H1 (cell line): ENCODE results near the gene ARL5C. TPM values are rescaled to one million over a fixed set of nuclear protein-coding genes. Genes with fewer than 3 reads are reported as not detected.

Experiments
- CTCF ChIA-PET: fragments of 300-600 bp; sonication (Branson Sonifier 250); formaldehyde crosslinking; loops from one replicate; lab custom pipeline; 2021; ENCODE audit not compliant: partially characterized antibody; lab: Charles Lee
- POLR2A ChIA-PET: fragments of 300-600 bp; sonication (Branson Sonifier 250); formaldehyde crosslinking; loops from one replicate; lab custom pipeline; 2021; ENCODE audit warnings: inconsistent platforms; ENCODE audit not compliant: partially characterized antibody; lab: Charles Lee
- DNase-seq, 2 experiments: peaks; one replicate each; pipeline versions ENCODE4 v3.0.0 to v3.0.0-alpha.2; 2010 to 2022; ENCODE audit warnings: low spot score in 2 of 2, low read depth in 1 of 2, mixed read lengths in 1 of 2
- FAIRE-seq: peaks from 2 replicates; lab custom pipeline; 2011; peaks lifted over from hg19 to GRCh38; lab: Jason Lieb, UNC
- H2AFZ ChIP-seq: 2 replicates; pipeline ENCODE4 v1.8.1; 2012; ENCODE audit warnings: low read length, inconsistent platforms
- H2AK5ac ChIP-seq: 2 replicates; pipeline ENCODE4 v1.6.1; 2013; ENCODE audit warnings: low read depth, low read length
- H2BK120ac ChIP-seq: replicated peaks from 2 replicates; pipeline ENCODE3; 2013; ENCODE audit warnings: low read depth, low read length, inconsistent platforms
- H2BK12ac ChIP-seq: 2 replicates; pipeline ENCODE4 v1.6.1; 2013; ENCODE audit warnings: low read depth, low read length
- H2BK15ac ChIP-seq: 2 replicates; pipeline ENCODE4 v1.6.1; 2013; ENCODE audit warnings: low read length
- H2BK20ac ChIP-seq: 2 replicates; pipeline ENCODE4 v1.6.1; 2013; ENCODE audit warnings: low read length
- H2BK5ac ChIP-seq: 2 replicates; pipeline ENCODE4 v1.6.1; 2013; ENCODE audit warnings: low read depth, low read length
- H3K14ac ChIP-seq: 2 replicates; pipeline ENCODE4 v1.6.1; 2013; ENCODE audit warnings: inconsistent platforms; ENCODE audit not compliant: insufficient read length
- H3K18ac ChIP-seq: 2 replicates; pipeline ENCODE4 v1.6.1; 2013; ENCODE audit warnings: low read length; ENCODE audit errors: extremely low read depth
- H3K23ac ChIP-seq: 2 replicates; pipeline ENCODE4 v1.6.1; 2013; ENCODE audit warnings: inconsistent platforms; ENCODE audit not compliant: insufficient read length
- H3K23me2 ChIP-seq: 2 replicates; pipeline ENCODE4 v1.6.1; 2013; ENCODE audit warnings: low read depth, low read length
- H3K27ac ChIP-seq: 2 replicates; pipeline ENCODE4 v1.6.1; 2011; ENCODE audit warnings: low read depth, low read length, inconsistent platforms
- H3K27me3 ChIP-seq, 4 experiments: replicated peaks in 1 of 4; 1 replicate in 1 of 4; 2 replicates in 3 of 4; pipeline versions ENCODE4 v1.6.1 to v1.8.1; 2011 to 2013; ENCODE audit warnings: low read length in 3 of 4, mild to moderate bottlenecking in 3 of 4, inconsistent platforms in 2 of 4, mixed read lengths in 2 of 4, moderate library complexity in 1 of 4; ENCODE audit not compliant: control insufficient read depth in 3 of 4, insufficient read depth in 3 of 4; ENCODE audit errors: extremely low read depth in 1 of 4
- H3K36me3 ChIP-seq, 4 experiments: 2 replicates each; pipeline versions ENCODE4 v1.6.1 to v1.8.1; 2011 to 2013; ENCODE audit warnings: mild to moderate bottlenecking in 4 of 4, low read length in 3 of 4, moderate library complexity in 2 of 4, control low read depth in 1 of 4, inconsistent platforms in 1 of 4; ENCODE audit not compliant: insufficient read depth in 4 of 4, control insufficient read depth in 2 of 4
- H3K4ac ChIP-seq: replicated peaks from 2 replicates; pipeline ENCODE3; 2013; ENCODE audit warnings: low read length, low read depth, mixed read lengths, inconsistent platforms; ENCODE audit not compliant: insufficient read length
- H3K4me1 ChIP-seq, 4 experiments: replicated peaks in 1 of 4; 1 replicate in 1 of 4; 2 replicates in 3 of 4; pipeline versions ENCODE4 v1.6.1 to v1.8.1; 2011 to 2013; ENCODE audit warnings: low read length in 3 of 4, inconsistent platforms in 2 of 4, mixed read lengths in 1 of 4; ENCODE audit not compliant: insufficient read depth in 4 of 4, control insufficient read depth in 3 of 4
- H3K4me2 ChIP-seq, 2 experiments: 2 replicates each; pipeline versions ENCODE4 v1.6.1 to v1.8.1; 2011 to 2013; ENCODE audit warnings: low read depth in 2 of 2, low read length in 2 of 2, control low read depth in 1 of 2, inconsistent platforms in 1 of 2, mild to moderate bottlenecking in 1 of 2; ENCODE audit not compliant: insufficient read depth in 1 of 2
- H3K4me3 ChIP-seq, 4 experiments: fragments of 200-600, 300-600 bp in 1 of 4; sonication (generic), shearing (Covaris generic), sonication (Bioruptor Twin) in 1 of 4; 2 replicates each; pipeline versions ENCODE4 v1.5.1 to v1.8.1; 2011 to 2016; ENCODE audit warnings: low read length in 4 of 4, low read depth in 3 of 4, control low read depth in 2 of 4, inconsistent platforms in 2 of 4, mild to moderate bottlenecking in 2 of 4, mixed read lengths in 1 of 4, moderate library complexity in 1 of 4; ENCODE audit not compliant: insufficient read depth in 2 of 4; ENCODE audit errors: extremely low read depth in 1 of 4
- H3K56ac ChIP-seq: replicated peaks from 2 replicates; pipeline ENCODE3; 2013; ENCODE audit warnings: low read depth, mild to moderate bottlenecking, mixed read lengths, low read length, inconsistent platforms; ENCODE audit not compliant: insufficient read length
- H3K79me1 ChIP-seq: 2 replicates; pipeline ENCODE4 v1.6.1; 2013; ENCODE audit warnings: low read depth, low read length, control low read depth
- H3K79me2 ChIP-seq, 2 experiments: 2 replicates each; pipeline versions ENCODE4 v1.6.1 to v1.8.1; 2012 to 2013; ENCODE audit warnings: low read length in 2 of 2, mild to moderate bottlenecking in 2 of 2, inconsistent platforms in 1 of 2; ENCODE audit not compliant: insufficient read depth in 2 of 2, control insufficient read depth in 1 of 2
- H3K9ac ChIP-seq, 4 experiments: replicated peaks in 1 of 4; 1 replicate in 1 of 4; 2 replicates in 3 of 4; pipeline versions ENCODE4 v1.6.1 to v1.8.1; 2011 to 2013; ENCODE audit warnings: low read depth in 3 of 4, low read length in 3 of 4, control low read depth in 2 of 4, mild to moderate bottlenecking in 2 of 4, moderate library complexity in 2 of 4, inconsistent platforms in 1 of 4; ENCODE audit errors: extremely low read depth in 1 of 4
- H3K9me3 ChIP-seq, 2 experiments: 2 replicates each; pipeline versions ENCODE4 v1.6.1 to v1.8.1; 2012 to 2013; ENCODE audit warnings: mild to moderate bottlenecking in 2 of 2, moderate library complexity in 2 of 2, control low read depth in 1 of 2, inconsistent platforms in 1 of 2, low read depth in 1 of 2, low read length in 1 of 2, mixed read lengths in 1 of 2; ENCODE audit not compliant: insufficient read depth in 2 of 2
- H4K20me1 ChIP-seq, 2 experiments: replicated peaks in 1 of 2; 2 replicates each; pipeline versions ENCODE3 to v1.8.1; 2011 to 2013; ENCODE audit warnings: inconsistent platforms in 2 of 2, low read length in 2 of 2, mild to moderate bottlenecking in 1 of 2; ENCODE audit not compliant: insufficient read depth in 2 of 2, control insufficient read depth in 1 of 2
- H4K5ac ChIP-seq: 2 replicates; pipeline ENCODE4 v1.6.1; 2013; ENCODE audit warnings: low read length, low read depth, mixed read lengths, inconsistent platforms; ENCODE audit not compliant: insufficient read length
- H4K8ac ChIP-seq: 2 replicates; pipeline ENCODE4 v1.8.0; 2013; ENCODE audit warnings: mild to moderate bottlenecking, moderate library complexity, low read length, inconsistent platforms; ENCODE audit not compliant: insufficient read depth; ENCODE audit errors: extremely low read depth
- H4K91ac ChIP-seq: replicated peaks from 2 replicates; pipeline ENCODE3; 2013; ENCODE audit warnings: low read length, mixed read lengths, inconsistent platforms; ENCODE audit not compliant: insufficient read length
- CEBPB ChIP-seq: IDR thresholded peaks from 2 replicates; pipeline ENCODE4 v1.6.1; 2012; ENCODE audit warnings: low read depth, low read length
- CHD1 ChIP-seq: IDR thresholded peaks from 2 replicates; pipeline ENCODE4 v1.6.1; 2012; ENCODE audit warnings: low read depth, low read length, improper control_type of control experiment
- GABPA ChIP-seq: IDR thresholded peaks from 2 replicates; pipeline ENCODE4 v1.6.1; 2011; ENCODE audit warnings: mild to moderate bottlenecking, low read length, moderate library complexity, borderline replicate concordance; ENCODE audit not compliant: insufficient read depth
- RAD21 ChIP-seq, 2 experiments: IDR thresholded peaks in 1 of 2; conservative IDR thresholded peaks in 1 of 2; 2 replicates each; pipeline ENCODE4 v1.6.1; 2011; ENCODE audit warnings: low read depth in 2 of 2, low read length in 2 of 2, improper control_type of control experiment in 1 of 2, inconsistent platforms in 1 of 2, mild to moderate bottlenecking in 1 of 2, moderate library complexity in 1 of 2
- RXRA ChIP-seq: IDR thresholded peaks from 2 replicates; pipeline ENCODE4 v1.6.1; 2011; ENCODE audit warnings: low read depth, mild to moderate bottlenecking, low read length, moderate library complexity; ENCODE audit not compliant: insufficient read depth
- SIX5 ChIP-seq: IDR thresholded peaks from 2 replicates; pipeline ENCODE4 v1.6.1; 2011; ENCODE audit warnings: mild to moderate bottlenecking, low read depth, low read length
- whole genome bisulfite sequencing, 2 experiments: shearing (Covaris generic) in 1 of 2; methylation state at CpG; one replicate each; pipeline versions ENCODE4 v1.1.6 to v1.1.7; 2013 to 2015; ENCODE audit warnings: low lambda C conversion rate in 2 of 2, mixed read lengths in 2 of 2, inconsistent platforms in 1 of 2, low coverage in 1 of 2, missing lambda C conversion rate in 1 of 2; ENCODE audit not compliant: insufficient replicate concordance in 2 of 2, insufficient coverage in 1 of 2, insufficient read length in 1 of 2; ENCODE audit errors: extremely low coverage in 1 of 2, missing lambda C conversion rate in 1 of 2; 5-methylcytosine and 5-hydroxymethylcytosine counted together
- polyA plus RNA-seq, 7 experiments: library from polyadenylated mRNA; depleted of rRNA in 3 of 7; stranded (reverse) in 5 of 7; unstranded in 2 of 7; fragments of >200 nt in 5 of 7; fragments of 200-250 nt in 2 of 7; gene quantifications; 1 replicate in 5 of 7; 2 replicates in 1 of 7; 4 replicates in 1 of 7; pipeline versions ENCODE4 v1.2.1 to v1.2.3, GENCODE V29; 2011 to 2013; ENCODE audit warnings: missing spikeins in 2 of 7, mixed read lengths in 2 of 7
- total RNA-seq: library from RNA; stranded (reverse); fragmentation: NEBNext Ultra II Directional; extraction: Animal tissue kit (Norgen Biotek cat#: 25700); gene quantifications from 2 replicates; pipeline ENCODE4 v1.2.1, GENCODE V29; 2021

Gene ARL5C
- total and polyA plus RNA-seq, 2 of the 8 experiments (the other 6 are each of a cell fraction or from before 2014, with no cell fraction given), result not detected

DNA sequence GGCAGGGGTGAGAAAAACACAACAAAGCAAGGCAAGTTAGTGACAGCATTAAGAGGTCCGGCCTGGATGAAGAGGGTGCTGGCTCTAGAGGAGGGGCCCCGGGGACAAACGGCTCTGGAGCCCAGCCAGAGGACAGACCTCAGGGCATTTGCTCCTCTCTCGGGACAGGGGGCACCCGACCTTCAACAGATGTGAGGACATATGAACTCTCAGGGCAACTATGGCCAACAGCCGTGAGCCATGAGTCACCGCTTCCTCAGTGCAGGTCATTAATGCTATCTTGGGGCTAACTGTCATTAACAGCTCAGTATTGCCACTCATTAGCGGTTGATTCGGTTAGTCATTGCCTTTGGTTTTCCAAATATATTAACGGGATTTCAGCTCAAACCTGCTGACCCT is 9.7 kb upstream of the ARL5C start:
- H2BK12ac ChIP-seq, result no peak overlapping the region
- TF ChIP-seq GABPA (no peak), SIX5 (no peak), CEBPB (no peak), CHD1 (no peak), RXRA (no peak), RAD21 (IDR thresholded peaks at IDR 0.05 in 1 of 2, conservative IDR thresholded peaks at IDR 0.05 in 1 of 2; ENCODE audit: low read depth in 2 of 2, low read length in 2 of 2) (no peak)
- no peak overlapping the region for H2BK5ac ChIP-seq
- H4K91ac ChIP-seq, result no peak overlapping the region
- H2AK5ac ChIP-seq, result no peak overlapping the region
- H2AFZ ChIP-seq, result no peak overlapping the region
- no peaks in the 10 kb centered on the region; the same call in 1 of the 2 replicates for H3K79me1 ChIP-seq
- peaks cover 0 to 14% (median 10%) of the 10 kb centered on the region in 4 experiments; a peak in 6 of 7 replicates for H3K4me1 ChIP-seq
- no peak overlapping the region for H3K4ac ChIP-seq
- H3K9ac ChIP-seq, result no peak overlapping the region
- no peak overlapping the region for H2BK120ac ChIP-seq
- no peak overlapping the region for H3K56ac ChIP-seq
- no peak overlapping the region for H3K27ac ChIP-seq
- ChIA-PET POLR2A (interaction anchor here (0.8 to 3.9 kb wide), 7 partner anchors 10 to 212 kb away, joined by 3 to 35 read pairs (median 9); partner anchors contain the start of genes ARL5C and RPL19), CTCF (interaction anchor here (0.7 to 7.8 kb wide), 34 partner anchors 8 to 290 kb away, joined by 3 to 151 read pairs (median 5); partner anchors contain the start of genes ARL5C, CACNB1, LASP1NB and PLXDC1)
- FAIRE-seq (no peak), DNase-seq (no peak)
- H4K5ac ChIP-seq, result no peak overlapping the region
- no peak overlapping the region for H2BK20ac ChIP-seq
- H3K23me2 ChIP-seq, result no peaks in the 10 kb centered on the region; the same call in 1 of the 2 replicates
- H3K79me2 ChIP-seq, result no peaks in the 10 kb centered on the region
- H3K14ac ChIP-seq, result no peak overlapping the region
- no peak overlapping the region for H3K4me2 ChIP-seq
- H3K23ac ChIP-seq, result no peak overlapping the region
- H4K8ac ChIP-seq, result no peak overlapping the region
- WGBS, 2 experiments, result 84% methylated on average over 10 of the region's 10 CpGs; no CpG with 5 or more reads in 1 of the 2 experiments
- no peaks in the 10 kb centered on the region for H3K9me3 ChIP-seq
- H3K36me3 ChIP-seq, result peaks cover 0 to 15% (median 5%) of the 10 kb centered on the region in 4 experiments; a peak in 4 of 8 replicates
- peaks cover 0 to 5% of the 10 kb centered on the region in 2 experiments for H4K20me1 ChIP-seq
- H3K27me3 ChIP-seq, result no peaks in the 10 kb centered on the region
- H2BK15ac ChIP-seq, result no peak overlapping the region
- H3K4me3 ChIP-seq, result no peak overlapping the region
- H3K18ac ChIP-seq, result no peak overlapping the region
